HFF-Myc (cell line): ENCODE results near the gene WAS.
A peak's percentile ranks its signal among the peaks of the same experiment; 100 is the strongest.
"Not testable (repeated sequence)": the region's sequence is repeated elsewhere in the genome, so short reads cannot be mapped to it uniquely, and the experiment has no call there.

Source experiments
- DNase-seq: peaks from one replicate; pipeline ENCODE4 v3.0.0-alpha.2; 2011; ENCODE audit warnings: low read depth; ENCODE audit errors: extremely low read depth
- H3K4me3 ChIP-seq: replicated peaks from 2 replicates; pipeline ENCODE4 v1.5.1; 2011; ENCODE audit warnings: low read depth, mild to moderate bottlenecking, control low read depth, low read length
- CTCF ChIP-seq: IDR thresholded peaks from 2 replicates; pipeline ENCODE4 v1.5.1; 2012; ENCODE audit warnings: mild to moderate bottlenecking, low read depth, low read length, control low read depth; ENCODE audit errors: missing control alignments

WAS gene

GRCh38 chrX:48676893-48677270 is 6.7 kb upstream of the WAS start:
- DNase-seq, result no peak
- H3K4me3 ChIP-seq, result peak overlapping the region; percentile 69

GRCh38 chrX:48677516-48677915 is 6.1 kb upstream of the WAS start:
- H3K4me3 ChIP-seq, result peak overlapping the region; percentile 69
- TF ChIP-seq CTCF, result no peak
- DNase-seq, result no peak

More at GRCh38 chrX:48676893-48677270, 6.7 kb upstream of the WAS start:
- no peak for TF ChIP-seq CTCF

GRCh38 chrX:48680467-48680866 is 3.1 kb upstream of the WAS start:
- not testable (repeated sequence) for H3K4me3 ChIP-seq, DNase-seq

GRCh38 chrX:48680925-48681324 is 2.7 kb upstream of the WAS start:
- not testable (repeated sequence) for H3K4me3 ChIP-seq, DNase-seq

GRCh38 chrX:48681539-48682183 is 1.9 kb upstream of the WAS start:
- DNase-seq, result no peak
- no peak overlapping the region for H3K4me3 ChIP-seq
- no peak for TF ChIP-seq CTCF

- not testable (repeated sequence) for DNase-seq, H3K4me3 ChIP-seq
Measured at GRCh38 chrX:48682795-48683194, 804 bp upstream of the WAS start.

GRCh38 chrX:48684134-48684533 is 535 bp downstream of the WAS start:
- no peak overlapping the region for H3K4me3 ChIP-seq
- no peak for DNase-seq
- no peak for TF ChIP-seq CTCF

- DNase-seq, result no peak
- no peak overlapping the region for H3K4me3 ChIP-seq
- no peak for TF ChIP-seq CTCF
Measured at GRCh38 chrX:48685416-48685815, 1.8 kb downstream of the WAS start.
